ENCODE measurements around the gene GOLGA6L10.
"Not testable (repeated sequence)": the region's sequence is repeated elsewhere in the genome, so short reads cannot be mapped to it uniquely, and the experiment has no call there.

GOLGA6L10 gene

GRCh38 chr15:82316247-82317090 is 32.8 kb downstream of the GOLGA6L10 start:
- not testable (repeated sequence) for DNase-seq

DNA sequence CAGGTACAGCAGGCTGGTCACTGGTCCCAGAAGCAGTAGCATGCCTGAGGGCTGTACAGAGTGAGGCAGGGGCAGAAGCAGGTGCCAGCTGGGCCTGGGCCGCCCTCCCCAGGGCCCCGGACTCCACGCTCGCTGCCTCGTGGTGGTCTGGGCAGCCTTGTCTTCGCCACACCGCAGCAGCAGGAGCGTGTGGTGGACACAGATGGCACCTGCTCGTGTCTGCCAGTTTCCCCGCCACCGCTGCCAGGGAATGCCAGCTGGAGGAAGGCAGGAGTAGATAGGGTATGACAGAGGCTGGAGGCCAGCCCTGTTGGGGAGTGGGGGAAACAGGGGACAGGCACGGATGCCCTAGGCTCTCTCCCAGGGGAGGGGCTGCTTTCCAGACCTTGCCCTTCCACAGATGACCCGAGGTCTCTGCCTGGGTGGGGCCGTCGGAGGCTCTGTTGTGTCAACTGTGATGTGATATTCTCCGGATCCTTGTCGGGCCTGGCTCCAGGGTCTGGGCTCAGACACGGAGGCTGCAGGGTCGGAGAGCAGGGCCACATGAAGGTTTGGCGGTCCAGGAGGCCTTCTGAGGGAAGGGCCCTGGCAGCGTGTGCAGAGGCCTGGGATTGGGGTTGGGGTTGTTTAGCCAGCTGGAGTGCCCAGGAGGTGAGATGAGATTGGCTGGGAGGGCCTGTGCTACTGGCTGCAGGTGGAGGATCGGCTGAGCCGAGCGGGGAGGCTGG is 33.6 kb downstream of the GOLGA6L10 start:
- no peak for DNase-seq

DNA sequence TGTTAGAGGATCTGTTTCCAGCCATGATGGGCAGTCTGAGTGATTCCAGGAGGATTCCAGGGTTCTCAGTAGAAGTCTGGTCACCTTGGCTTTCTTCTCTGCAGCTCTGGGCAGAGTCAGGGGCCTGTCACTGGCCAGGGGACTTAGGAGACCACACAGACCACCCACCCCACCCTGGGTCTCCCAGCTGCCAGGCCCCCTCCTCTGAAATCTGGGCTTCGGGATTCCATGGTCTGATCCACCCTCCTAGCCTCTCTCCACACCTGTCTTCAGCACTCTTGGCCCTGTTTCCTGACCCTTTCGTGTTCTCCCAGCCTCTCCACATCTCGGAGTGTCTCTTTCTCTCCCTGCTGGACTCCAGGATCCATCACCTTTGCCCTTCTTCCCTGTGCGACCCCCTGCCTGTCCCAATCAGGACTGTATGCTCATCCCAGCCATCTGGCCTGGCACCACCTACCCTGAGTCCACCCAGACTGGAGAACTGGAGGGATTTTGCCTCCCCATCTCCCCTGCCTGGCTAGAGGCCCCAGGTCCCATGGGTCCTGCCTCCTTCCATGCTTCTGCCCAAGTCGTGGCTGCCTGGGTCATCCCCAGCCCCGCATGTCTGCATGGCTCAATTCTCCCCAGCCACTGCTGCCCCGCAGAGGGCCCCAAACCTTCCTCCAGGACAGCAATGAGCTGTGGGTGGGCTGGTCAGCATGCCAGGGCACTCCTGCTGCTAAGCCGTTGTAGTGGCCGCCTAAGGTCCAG is 34.3 kb downstream of the GOLGA6L10 start:
- DNase-seq = no peak

GRCh38 chr15:82313951-82314768 is 35.1 kb downstream of the GOLGA6L10 start:
- DNase-seq = not testable (repeated sequence)

- DNase-seq = no peak
Measured at GRCh38 chr15:82313446-82313845, 35.8 kb downstream of the GOLGA6L10 start.

DNA sequence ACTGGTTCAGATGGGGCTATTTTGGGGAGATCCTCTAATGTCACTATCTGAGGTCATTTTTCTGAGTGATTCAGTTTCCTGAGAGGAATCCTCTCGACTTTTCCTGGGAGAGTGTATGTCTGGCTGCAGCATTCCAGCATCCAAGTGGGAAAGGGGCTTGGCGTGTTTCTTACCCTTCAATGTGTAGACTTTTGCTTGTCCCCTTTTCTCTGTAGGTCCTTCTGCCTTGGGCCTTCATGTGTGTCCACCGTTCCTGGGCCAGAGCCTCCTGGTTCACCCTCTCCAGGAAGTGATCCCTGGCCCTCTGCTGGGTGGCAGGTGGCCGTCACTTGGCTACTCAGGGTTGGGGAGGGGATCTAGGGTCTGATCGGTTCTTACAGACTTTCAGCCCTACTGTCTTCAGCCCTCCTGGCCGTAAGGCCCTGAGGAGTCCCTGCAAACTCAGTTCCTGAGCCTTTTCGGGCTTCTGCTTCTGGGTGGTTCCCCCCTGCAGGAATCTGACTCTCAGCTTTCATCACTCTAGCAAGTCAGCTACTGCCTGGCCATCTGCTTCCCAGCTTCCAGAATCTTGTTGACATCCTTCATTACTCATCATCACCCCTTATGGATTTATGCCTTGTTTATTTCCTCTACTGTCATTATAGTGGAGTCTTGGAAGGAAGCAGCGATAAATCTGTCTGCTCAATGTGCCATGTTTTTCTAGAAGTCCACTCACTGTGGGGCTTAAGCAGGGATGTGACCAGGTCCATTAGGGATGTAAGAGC is 36.5 kb downstream of the GOLGA6L10 start:
- DNase-seq = no peak

DNA sequence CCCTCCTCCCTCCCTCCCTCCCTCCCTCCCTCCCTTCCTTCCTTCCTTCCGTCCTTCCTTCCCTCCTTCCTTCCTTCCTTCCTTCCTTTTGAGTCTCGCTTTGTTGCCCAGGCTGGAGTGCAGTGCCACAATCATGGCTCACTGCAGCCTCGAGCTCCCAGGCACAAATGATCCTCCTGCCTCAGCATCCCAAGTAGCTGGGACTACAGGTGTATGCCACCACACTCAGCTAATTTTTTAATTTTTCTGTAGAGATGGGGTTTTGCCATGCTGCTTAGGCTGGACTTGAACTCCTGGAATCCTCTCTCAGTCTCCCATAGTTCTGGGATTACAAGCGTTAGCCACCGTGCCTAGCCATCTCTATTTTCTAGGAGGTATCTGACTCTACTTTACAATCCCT is 38.0 kb downstream of the GOLGA6L10 start:
- not testable (repeated sequence) for DNase-seq

GRCh38 chr15:82309802-82310201 is 39.5 kb downstream of the GOLGA6L10 start:
- no peak for DNase-seq

GRCh38 chr15:82307714-82308081 is 41.6 kb downstream of the GOLGA6L10 start:
- DNase-seq = no peak

GRCh38 chr15:82306791-82307713 is 42.2 kb downstream of the GOLGA6L10 start:
- DNase-seq = no peak

DNA sequence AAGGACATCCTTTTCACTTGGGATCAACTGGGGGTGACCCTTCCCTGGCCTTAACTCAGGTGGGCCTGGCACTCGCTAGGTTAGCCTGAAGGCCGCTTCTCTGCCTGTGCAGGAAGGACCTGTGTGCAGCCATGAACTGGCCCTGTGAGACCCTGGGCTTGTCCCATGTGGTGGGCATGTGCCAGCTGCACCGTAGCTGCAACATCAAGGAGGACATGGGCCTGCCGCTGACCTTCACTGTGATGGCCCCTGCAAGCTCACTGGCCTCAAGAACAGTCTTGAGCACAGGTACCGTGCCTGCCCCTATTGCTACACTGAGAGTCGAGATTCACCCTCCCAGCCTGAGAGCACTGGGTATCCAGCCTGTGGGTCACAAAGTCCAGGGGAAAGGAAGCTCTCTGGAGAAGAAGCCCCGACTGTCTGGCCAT is 43.6 kb downstream of the GOLGA6L10 start:
- DNase-seq = no peak

DNA sequence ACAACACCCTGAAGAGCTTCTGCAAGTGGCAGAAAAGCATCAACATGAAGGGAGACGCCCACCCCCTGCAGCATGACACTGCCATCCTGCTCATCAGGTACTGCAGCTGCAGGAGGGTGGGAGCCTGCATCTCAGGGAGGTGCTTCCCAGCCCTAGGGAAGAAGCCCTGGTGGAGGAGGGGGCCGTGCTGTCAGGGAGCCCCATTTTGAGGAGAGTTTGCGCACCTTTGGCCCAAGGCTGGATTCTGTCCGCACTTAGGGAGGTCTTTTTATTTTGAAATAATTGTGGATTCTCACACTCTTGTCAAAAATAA is 44.5 kb downstream of the GOLGA6L10 start:
- no peak for DNase-seq

DNA sequence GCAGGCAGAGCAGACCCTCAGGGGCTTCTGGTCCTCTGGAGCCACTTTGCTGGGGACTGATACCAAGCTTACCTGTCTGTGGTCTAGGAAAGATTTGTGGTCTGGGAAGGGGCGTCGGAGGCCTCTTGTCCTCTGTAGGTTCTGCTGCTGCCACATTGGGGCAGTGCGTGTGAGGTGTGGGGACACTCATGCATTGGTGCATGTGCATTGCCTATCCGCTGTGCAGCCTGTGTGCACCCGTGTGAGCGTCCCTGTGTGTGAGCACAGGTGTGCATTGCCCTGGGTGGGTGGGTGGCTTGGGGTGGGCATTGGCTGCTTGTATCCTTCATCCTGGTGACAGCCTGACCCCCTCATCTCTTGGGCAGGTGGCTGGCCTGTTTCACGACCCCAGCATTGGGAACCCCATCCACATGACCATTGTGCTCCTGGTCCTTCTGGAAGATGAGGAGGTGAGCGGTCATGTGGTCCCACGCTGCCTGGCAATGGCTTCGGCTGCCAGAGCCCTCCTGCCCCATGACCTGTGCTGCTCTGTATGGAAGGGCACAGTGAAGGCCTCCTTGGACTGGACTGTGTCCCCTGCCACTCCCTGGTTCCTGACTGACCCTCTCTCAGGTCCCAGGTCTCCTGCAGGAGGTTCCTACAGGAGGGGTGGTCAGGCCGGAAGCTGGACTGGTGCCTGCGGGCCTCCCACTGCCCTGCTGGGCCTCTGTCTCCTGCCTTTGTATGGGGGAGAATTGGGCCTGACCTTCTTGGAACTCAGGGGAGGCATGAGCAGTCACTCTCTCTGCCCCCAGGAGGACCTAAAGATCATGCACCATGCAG is 45.1 kb downstream of the GOLGA6L10 start:
- no peak for DNase-seq

DNA sequence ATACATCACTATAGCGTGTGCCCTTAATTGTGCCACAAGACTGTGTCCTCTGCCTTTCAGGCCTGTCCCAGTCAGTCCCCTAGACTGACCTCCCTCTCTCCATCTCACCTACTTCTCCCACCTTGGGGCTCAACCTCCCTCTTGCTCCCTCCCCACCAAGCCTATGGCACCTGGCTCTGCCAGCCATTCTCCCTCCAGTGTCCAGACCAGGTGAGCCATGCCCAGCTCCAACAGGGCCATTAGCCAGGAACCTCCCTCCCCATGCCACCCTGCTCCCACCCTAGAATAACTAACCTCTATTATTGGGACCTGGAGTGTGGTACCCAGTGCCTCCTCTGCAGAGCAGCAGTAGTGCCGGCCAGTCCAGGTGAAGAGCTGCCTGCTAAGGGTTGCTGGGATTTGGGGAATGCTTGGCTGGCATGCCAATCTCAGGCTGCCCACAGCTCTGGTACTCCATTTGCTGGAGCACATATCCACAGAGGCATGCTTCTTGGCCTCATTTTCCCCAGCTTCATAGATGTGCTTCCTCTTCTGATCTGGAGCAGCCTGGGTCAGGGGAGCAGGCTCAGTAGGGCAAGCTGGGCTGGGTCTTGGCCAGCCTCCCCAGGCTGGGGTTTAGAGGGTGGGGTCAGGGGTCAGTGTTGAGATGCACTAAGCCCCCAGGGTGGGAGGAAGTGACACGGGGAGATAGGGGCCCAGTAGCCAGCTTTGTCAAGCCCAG is 47.8 kb downstream of the GOLGA6L10 start:
- no peak for DNase-seq

- no peak for DNase-seq
Measured at GRCh38 chr15:82300883-82301282, 48.4 kb downstream of the GOLGA6L10 start.

DNA sequence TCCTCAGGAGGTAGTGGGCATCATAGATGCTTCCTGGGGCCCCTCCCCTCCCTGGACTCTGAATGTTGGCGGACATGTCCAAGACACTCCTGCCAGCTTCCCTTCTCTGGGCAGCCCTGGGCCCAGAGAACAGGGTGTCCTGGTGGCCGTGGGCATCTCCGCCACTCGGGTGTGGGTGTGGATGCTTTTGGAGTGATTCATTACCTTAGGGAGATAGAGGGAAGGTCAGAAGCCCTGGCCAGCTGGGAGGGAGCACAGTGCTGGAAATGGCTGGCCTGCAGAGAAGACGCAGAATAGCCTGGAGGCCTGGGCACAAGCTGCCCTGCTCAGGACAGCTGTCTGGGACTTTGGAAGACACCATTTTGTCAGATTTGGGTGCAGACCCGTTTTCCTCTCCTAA is 48.9 kb downstream of the GOLGA6L10 start:
- not testable (repeated sequence) for DNase-seq

DNA sequence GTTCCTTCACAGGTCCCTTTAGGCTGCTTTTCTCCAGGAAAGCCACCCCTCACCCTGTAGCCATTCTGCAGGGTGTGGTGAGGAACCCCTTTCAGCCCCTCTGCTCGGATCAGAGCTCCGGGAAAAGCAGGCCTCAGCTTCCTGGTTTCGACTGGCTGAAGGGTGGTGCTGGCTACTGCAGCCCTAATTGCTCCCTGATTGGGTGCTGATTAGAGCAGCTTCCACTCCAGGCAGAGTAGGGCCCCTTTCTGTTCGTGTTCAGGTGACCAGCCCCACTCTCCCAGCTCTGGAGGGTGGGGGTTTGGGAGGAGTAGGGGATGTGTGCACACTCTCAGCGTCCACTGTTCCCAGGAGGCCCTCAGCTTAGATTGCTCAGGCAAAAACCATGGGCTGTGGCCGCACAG is 49.8 kb downstream of the GOLGA6L10 start:
- DNase-seq = not testable (repeated sequence)

- DNase-seq = no peak
Measured at GRCh38 chr15:82298520-82298919, 50.8 kb downstream of the GOLGA6L10 start.

DNA sequence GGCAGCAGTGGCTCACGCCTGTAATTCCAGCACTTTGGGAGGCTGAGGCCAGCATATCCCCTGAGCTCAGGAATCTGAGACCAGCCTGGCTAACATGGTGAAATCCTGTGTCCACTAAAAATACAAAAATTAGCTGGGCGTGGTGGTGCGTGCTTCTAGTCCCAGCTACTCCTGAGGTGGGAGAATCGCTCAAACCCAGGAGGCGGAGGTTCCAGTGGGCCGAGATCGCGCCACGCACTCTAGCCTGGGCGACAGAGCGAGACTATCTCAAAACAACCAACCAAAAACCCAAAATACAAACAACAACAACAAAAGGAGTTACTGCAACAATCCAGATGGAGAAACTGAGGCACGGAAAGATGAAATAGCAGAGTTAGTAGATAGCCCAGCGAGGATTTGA is 51.2 kb downstream of the GOLGA6L10 start:
- DNase-seq = no peak
